ENCODE results near the gene NTN3.

Gene NTN3

GRCh38 chr16:2515180-2515851, 44.2 kb downstream of the NTN3 start:
- DNase-seq = no peak

- DNase-seq = no peak
Observed at GRCh38 chr16:2516391-2517240, 45.5 kb downstream of the NTN3 start.

DNA sequence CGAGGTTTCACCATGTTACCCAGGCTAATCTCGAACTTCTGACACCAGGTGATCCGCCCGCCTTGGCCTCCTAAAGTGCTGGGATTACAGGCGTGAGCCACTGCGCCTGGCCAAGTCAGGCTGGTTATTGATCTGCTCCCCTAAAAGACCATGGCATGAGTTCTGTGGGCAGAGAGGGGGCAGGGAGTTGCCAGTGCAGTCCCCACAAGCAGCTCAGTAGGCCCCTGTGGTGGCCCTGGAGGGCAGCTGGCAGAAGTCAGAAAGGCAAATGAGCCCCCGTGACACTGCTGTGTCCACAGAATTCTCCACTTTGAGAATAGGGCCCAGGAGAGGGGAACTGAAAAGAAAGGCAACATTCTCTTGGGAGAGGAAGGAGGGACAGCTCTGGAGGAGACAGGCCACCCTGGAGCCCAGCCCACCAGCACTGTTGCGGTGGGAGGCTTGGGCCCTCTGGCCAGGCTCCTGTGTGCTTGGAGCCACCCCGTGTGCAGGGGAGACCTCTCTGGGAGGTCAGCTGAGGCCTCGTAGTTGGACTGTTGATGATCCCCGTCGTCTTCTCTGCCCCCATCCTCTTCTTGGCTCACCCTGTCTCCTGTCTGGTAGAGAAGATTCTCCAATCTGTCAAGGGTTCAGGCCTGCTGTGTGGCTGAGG, 47.0 kb downstream of the NTN3 start:
- no peak for DNase-seq

GRCh38 chr16:2518823-2519710, 48.0 kb downstream of the NTN3 start:
- no peak for DNase-seq

DNA sequence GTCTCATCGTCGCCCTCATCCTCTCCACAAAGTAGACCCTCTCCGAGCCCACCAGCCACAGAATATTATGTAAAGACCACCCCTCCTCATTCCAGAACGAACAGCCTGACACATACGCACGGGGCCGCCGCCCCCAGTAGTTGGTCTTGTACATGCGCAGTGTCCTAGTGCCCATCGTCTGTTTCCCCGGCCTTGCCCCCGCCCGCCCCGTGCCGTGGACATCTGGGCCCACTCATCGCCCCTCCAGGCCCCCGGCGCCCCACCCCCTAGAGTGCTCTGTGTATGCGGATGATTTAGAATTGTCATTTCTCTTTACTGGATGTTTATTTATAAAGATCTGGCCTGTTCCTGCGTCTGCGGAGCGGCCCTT, 48.6 kb downstream of the NTN3 start:
- DNase-seq = no peak

DNA sequence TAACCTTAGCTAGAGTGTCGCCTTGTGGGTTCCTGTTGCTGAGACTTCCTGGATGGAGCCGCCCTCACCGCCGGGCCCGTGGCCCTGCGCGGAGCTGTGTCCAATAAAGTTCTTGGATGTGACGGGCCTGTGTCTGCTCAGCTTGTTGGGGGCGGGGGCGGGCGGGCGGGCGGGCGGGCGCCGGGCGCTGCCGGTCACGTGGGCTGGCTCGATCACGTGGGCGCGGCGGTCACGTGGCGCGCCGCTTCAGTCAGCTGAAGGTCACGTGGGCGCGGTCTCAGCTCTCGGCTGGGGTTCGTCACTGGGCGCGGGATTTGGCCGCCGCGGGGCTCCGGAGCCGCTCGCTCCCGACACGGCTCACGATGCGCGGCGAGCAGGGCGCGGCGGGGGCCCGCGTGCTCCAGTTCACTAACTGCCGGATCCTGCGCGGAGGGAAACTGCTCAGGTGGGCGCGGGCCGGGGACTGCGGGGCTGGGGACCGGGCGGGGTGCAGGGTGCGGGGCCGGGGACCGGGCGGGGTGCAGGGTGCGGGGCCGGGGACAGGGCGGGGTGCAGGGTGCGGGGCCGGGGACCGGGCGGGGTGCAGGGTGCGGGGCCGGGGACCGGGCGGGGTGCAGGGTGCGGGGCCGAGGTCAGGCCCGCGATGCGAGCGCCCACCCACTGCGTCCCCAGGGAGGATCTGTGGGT, 49.1 kb downstream of the NTN3 start, which contains the start of gene AMDHD2:
Gene AMDHD2 (plus strand): TSS at position 275 of the 687 bp plus-strand sequence. CDS start 88 bp downstream, at position 363.
- peak; percentile 91 for DNase-seq

- DNase-seq = peak; percentile 84
Observed at GRCh38 chr16:2520784-2521531, 49.9 kb downstream of the NTN3 start.

Measured in CD4-positive, alpha-beta T cell treated with Interleukin-12 subunit alpha and Interleukin-12 subunit beta, for 1 hour (primary cell).